ENCODE results near the gene VASN.

VASN gene

DNA sequence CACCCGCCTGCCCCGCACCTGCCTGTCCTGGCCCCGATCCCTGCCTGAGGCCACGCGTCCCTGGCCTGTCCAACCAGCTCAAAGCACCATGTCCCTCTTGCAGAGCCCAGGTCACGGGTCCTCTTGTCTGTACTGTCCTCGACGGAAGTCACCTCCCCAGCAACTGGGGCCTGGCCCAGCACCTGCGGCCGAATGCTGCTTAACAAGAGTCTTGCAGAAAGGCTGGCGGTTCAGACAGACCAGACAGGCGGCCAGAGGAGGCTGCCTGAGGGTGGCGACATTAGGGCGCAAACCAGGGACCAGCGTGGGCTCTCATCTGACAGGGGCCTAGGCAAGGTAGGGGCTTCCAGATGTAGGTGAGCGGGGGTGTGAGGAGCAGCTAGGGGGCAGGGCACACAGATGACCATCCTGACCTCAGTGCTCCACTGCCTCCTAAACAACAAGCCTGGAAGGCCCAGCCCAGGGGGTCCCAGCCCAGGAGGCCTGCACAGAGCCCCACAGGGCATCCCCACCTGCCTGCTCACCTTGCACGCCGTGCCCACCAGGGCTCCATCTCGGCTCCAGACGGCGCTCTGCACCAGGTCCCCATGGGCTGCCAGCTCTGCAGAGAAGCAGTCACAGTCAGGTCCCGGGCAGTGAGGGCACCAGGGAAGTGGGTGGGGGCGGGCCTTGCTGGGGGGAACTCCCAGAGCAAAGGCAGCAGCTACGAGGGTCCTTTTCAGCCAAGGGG is 33.5 kb downstream of the VASN start:
- no peak for DNase-seq

GRCh38 chr16:4407543-4408322 is 36.1 kb downstream of the VASN start:
- no peak for DNase-seq

DNA sequence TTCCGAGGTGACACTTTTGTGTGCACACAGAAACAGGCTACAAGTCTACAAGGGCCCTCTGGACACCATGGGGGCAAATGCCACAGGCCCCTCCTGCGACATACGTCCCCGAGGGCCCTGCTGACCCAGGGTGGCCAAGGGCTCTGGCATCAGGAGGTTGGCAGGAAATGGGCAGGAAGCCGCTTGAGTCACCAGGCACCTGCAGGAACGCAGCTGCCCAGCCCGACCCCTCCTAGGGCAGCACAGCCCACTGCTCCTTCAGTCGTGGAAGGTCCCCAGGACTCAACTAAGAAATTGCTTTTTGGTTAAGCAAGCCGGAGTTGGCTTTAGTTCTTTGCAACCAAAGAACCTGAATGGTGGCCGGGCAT is 36.7 kb downstream of the VASN start:
- no peak for DNase-seq

DNA sequence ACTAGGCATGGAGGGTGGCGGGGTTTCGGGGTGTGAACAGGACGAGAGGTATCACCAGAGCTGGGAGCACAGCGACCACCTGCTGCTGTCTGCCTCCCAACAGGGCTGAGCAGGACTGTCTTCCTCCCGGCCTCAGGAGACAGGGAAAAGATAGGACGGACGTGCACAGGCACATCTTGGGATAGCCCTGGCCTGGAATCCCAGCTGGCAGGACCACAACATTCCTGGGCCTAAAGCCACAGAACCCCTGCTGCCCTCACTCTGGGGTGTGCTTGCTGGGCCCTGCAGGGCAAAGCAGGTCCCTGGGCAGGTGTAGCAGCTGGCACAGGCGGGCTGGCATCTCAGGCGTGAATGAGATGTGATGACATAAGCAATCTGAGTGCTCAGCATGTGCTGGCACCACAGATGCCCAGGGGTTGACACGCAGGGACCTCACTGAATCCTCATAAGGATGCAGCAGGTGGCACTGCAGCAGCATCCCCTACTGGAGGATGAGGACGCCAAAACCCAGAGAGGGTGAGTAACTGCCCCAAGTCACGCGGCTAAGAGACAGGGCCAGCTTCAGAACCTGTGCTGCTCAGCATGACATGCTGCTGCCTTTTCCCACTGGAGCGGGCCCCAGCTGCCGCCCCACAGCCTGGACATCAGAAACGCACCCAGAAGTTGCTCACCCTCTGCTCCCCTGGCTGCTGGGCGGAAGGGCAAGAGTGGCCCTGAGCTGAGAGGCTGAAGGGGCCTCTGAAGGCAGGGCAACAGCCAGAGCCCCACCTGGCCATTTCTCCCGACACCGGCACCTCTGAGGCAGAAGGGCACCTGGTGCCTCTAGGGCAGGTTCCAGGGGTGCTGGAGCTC is 37.7 kb downstream of the VASN start:
- no peak for DNase-seq

DNA sequence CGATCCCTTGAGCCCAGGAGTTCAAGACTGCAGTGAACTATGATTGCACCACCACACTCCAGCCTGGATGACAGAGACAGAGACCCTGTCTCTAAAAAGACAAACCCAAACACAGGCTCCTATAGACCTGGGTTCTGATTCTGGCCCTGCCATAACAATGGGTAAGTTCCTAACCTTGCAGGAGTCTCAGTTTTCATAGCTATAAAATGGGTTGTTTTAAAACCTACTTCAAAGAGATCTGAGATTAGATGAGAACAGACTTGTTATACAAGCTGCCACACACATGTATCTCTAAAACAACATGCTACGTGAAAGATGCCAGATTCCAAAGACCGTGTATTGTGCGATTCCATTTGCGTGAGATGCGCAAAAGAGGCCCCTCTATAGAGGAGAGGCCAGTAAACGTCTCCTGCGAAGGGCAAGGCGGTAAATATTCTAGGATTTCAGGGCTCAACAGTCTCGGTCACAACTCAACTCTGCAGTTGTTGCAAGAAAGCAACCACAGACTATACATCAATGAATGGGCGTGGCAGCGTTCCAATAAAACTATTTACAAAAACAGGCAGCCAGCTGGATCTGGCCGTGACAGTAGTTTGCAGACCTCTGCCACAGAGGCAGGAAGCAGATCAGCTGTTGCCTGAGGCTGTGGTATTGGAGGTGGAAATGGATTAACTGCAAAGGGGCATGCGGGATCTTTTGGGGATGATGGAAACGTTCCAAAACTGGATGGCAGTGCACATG is 38.9 kb downstream of the VASN start:
- no peak for DNase-seq

DNA sequence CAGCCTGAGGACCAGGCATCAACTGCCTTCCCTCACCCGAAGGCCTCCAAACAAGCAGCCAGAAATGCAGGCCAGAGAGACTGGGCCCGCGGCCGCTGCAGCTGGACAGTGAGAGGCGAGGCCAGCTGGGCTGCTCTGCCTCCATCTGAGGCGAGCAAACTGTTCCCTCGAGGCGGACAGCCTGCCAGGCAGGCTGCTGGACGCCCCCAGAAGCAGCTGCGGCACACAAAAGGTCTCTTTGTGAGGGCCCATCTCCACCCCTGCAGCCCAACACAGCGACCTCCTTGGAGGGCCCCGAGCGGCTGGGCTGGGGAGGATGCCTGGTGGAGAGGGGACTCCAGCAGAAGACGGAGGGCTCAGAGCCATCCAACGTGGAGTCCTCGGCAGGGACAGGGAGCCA is 40.0 kb downstream of the VASN start:
- DNase-seq = no peak

DNA sequence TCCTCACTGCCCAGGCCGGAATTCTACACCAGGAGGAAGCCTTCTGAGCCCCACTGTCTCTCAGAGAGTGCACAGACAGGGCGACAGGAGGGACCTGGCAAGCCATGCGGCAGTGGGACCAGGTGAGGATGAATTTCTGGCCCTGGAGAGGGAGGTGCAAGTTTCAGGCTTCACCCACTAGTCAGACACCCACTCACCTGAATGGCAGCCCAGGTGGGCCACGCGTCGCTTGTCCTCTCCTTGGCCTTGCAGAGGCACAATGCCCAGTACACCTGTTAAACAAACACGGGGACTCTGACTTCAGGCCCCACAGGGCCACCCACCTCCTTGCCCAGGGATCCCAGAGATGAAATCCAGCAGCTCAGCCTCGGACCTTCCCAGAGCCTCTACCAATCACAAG is 40.5 kb downstream of the VASN start:
- no peak for DNase-seq

- DNase-seq = no peak
Observed at GRCh38 chr16:4412854-4413253, 41.2 kb downstream of the VASN start.

- peak; percentile 94 for DNase-seq
Observed at GRCh38 chr16:4414187-4414917, 42.7 kb downstream of the VASN start.

GRCh38 chr16:4415538-4416199 is 44.0 kb downstream of the VASN start:
- DNase-seq = peak; percentile 82

- peak; percentile 99 for DNase-seq
Observed at GRCh38 chr16:4416200-4417032, 44.8 kb downstream of the VASN start, which contains the start of gene CORO7. CORO7 (minus strand) TSS chr16:4416596; CDS start chr16:4416518, 78 bp downstream.

- DNase-seq = no peak
Observed at GRCh38 chr16:4419402-4419959, 47.8 kb downstream of the VASN start.

- no peak for DNase-seq
Observed at GRCh38 chr16:4420505-4421105, 49.0 kb downstream of the VASN start.

DNA sequence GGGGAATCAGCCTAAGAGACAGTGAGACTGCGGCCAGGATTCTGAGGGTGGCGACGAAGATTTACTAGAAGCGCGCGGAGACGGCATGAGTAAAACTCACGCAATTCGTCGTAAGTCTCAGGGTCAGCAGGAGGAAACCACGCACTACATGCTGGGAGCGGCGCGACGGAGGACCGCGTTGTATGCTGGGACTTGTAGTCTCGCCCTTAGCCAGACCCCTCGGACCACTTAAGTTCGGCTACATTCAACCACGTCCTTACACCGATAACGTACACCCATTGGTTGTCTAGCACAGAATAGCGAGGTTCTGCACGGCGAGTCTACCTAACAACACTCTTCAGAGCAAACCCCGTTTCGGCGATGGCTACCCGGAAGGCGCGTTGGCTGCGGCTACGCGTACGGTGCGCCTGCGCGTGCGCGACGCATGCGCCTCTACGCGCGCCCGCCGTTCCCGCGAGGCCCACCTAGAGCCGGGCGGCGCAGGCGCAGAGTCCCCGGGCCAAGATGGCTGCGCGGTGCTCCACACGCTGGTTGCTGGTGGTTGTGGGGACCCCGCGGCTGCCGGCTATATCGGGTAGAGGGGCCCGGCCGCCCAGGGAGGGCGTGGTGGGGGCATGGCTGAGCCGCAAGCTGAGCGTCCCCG is 53.9 kb downstream of the VASN start, which contains the start of gene DNAJA3:
Gene DNAJA3, plus strand, starts transcription at position 491 of the 643 bp plus-strand sequence. Its CDS starts 14 bp downstream, at position 505.
- DNase-seq = peak; percentile 92

GRCh38 chr16:4426021-4426684 is 54.5 kb downstream of the VASN start:
- no peak for DNase-seq

- DNase-seq = no peak
Observed at GRCh38 chr16:4426722-4427372, 55.2 kb downstream of the VASN start.

DNA sequence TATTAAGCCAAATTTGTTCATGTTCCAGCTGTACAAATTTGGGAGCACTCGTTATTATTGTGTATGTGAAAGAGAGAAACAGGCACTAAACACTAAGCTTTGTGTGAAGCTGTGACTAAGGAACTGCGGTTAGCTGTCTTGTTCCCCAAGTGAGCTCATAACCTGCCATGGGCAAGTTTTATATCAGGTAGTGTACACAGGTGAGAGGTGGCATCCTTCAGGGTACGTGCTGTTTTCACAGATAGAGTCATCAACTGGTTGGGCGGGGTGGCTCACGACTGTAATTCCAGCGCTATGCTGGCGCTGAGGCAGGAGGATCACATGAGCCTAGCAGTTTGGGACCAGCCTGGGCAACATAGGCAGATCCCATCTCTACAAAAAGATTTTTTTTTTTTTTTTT is 56.9 kb downstream of the VASN start:
- DNase-seq = no peak

DNA sequence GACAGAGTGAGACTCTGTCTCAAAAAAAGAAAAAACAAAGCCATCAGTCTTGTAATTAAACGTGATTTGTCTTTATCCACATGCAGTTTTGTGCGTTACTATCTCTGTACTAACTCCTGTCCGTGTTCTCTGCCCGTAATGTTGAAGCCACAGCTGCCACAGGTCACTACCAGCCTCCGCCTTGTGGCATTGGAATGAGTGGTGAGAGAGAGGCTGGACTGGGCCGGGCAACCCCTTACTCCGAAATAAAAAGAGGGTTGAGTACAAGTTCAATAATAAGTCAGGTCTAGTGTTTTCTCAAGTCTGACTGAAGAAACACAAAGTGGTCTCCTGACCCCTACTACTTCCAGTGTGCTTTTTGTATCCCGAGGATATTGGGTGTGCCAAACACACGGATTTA is 59.4 kb downstream of the VASN start:
- no peak for DNase-seq

Measured in CD4-positive, alpha-beta T cell treated with Interleukin-17A for 1 hour (primary cell).